Adrenal gland (tissue), 12 donors: ENCODE results near the gene CATSPERZ. TPM values are rescaled to one million over a fixed set of nuclear protein-coding genes. Genes with fewer than 3 reads are reported as not detected.

Experiments
- DNase-seq, 7 donors: peaks; one replicate each; pipeline ENCODE4 v3.0.0-alpha.2; 2019 to 2020
- H3K27ac ChIP-seq, 5 donors: fragments of 200-600 bp; sonication (generic) in 4 of 5; 1 replicate in 3 of 5; 2 replicates in 2 of 5; pipeline versions ENCODE4 v1.5.1 to v1.8.0; 2016 to 2020; ENCODE audit warnings: mild to moderate bottlenecking in 1 of 5
- H3K27me3 ChIP-seq: fragments of 200-600 bp; 2 replicates; pipeline ENCODE4 v1.8.0; 2021
- H3K36me3 ChIP-seq, 2 donors: fragments of 200-600 bp; replicated peaks in 1 of 2; 1 replicate in 1 of 2; 2 replicates in 1 of 2; pipeline versions ENCODE4 v1.5.1 to v1.8.0; 2018 to 2022
- H3K4me1 ChIP-seq, 2 donors: fragments of 200-600 bp; replicated peaks in 1 of 2; 1 replicate in 1 of 2; 2 replicates in 1 of 2; pipeline versions ENCODE4 v1.5.1 to v1.8.0; 2018 to 2021
- H3K4me3 ChIP-seq, 4 donors: fragments of 200-600 bp; sonication (generic) in 3 of 4; one replicate each; pipeline ENCODE4 v1.5.1; 2016 to 2018
- H3K9me3 ChIP-seq, 3 donors: fragments of 200-600 bp; sonication (generic) in 1 of 3; replicated peaks in 1 of 3; 1 replicate in 2 of 3; 2 replicates in 1 of 3; pipeline versions ENCODE4 v1.5.1 to v1.8.0; 2016 to 2021
- POLR2A ChIP-seq, 2 donors: fragments of 450-650 bp; IDR thresholded peaks; one replicate each; pipeline ENCODE4 v1.6.1; 2017; ENCODE audit warnings: antibody characterized with exemption in 2 of 2, mild to moderate bottlenecking in 2 of 2, moderate library complexity in 1 of 2
- WGBS, 4 donors: extraction: QIAGEN DNeasy Blood & Tissue Kit in 2 of 4; methylation state at CpG; one replicate each; pipeline versions ENCODE4 v1.1.5 to v1.1.7; 2013 to 2017; 5-methylcytosine and 5-hydroxymethylcytosine counted together
- intact Hi-C, 2 donors: fragments of 100-400 bp; cut with DNase I; formaldehyde crosslinking; loops; one replicate each; pipeline versions ENCODE4 v1.14.1 to v1.15.0; 2022 to 2023
- polyA plus RNA-seq, 3 donors: library from polyadenylated mRNA; stranded (reverse); fragments of 200-250 nt in 2 of 3; fragments of 350-450 nt in 1 of 3; fragmentation: Illumina TruSeq in 1 of 3; extraction: RNeasy Lipid Tissue Mini Kit (QIAGEN cat#74804) in 1 of 3; gene quantifications; one replicate each; pipeline ENCODE4 v1.2.3, GENCODE V29; 2013 to 2014
- total RNA-seq, 9 donors: library from RNA; depleted of rRNA in 4 of 9; stranded (reverse); fragments of >200 nt in 4 of 9; fragments of 120-200 nt in 1 of 9; fragmentation: NEBNext Ultra II Directional in 1 of 9; extraction: Animal tissue kit (Norgen Biotek cat#: 25700) in 1 of 9; gene quantifications; one replicate each; pipeline versions ENCODE4 v1.1.0 to v1.2.4, GENCODE V29; 2013 to 2023
- TF ChIP-seq, protein P1 (sequence below), 6 experiments: fragments of 450-650 bp in 4 of 6; fragments of 200-600 bp in 2 of 6; sonication (generic) in 1 of 6; IDR thresholded peaks; 1 replicate in 5 of 6; 2 replicates in 1 of 6; pipeline versions ENCODE4 v1.5.1 to v1.8.0; 2016 to 2021; ENCODE audit warnings: antibody characterized with exemption in 6 of 6, mild to moderate bottlenecking in 2 of 6, moderate library complexity in 1 of 6
- donor health status: healthy with polysubstance abuse.
- donor health status: Bipolar disorder and iron deficiency.
- donor health status: DM: yes; HTN: yes; CAD: no.
- donor health status: DM: no; HTN: no; CAD: no.
- donor health status: DM: no; HTN: no; CAD: no.
- donor health status: DM: yes; HTN: yes; CAD: no.

CATSPERZ gene
- total and polyA plus RNA-seq, 12 donors, result 0.28 to 1.2 (median 0.71) TPM; not detected in 8

DNA sequence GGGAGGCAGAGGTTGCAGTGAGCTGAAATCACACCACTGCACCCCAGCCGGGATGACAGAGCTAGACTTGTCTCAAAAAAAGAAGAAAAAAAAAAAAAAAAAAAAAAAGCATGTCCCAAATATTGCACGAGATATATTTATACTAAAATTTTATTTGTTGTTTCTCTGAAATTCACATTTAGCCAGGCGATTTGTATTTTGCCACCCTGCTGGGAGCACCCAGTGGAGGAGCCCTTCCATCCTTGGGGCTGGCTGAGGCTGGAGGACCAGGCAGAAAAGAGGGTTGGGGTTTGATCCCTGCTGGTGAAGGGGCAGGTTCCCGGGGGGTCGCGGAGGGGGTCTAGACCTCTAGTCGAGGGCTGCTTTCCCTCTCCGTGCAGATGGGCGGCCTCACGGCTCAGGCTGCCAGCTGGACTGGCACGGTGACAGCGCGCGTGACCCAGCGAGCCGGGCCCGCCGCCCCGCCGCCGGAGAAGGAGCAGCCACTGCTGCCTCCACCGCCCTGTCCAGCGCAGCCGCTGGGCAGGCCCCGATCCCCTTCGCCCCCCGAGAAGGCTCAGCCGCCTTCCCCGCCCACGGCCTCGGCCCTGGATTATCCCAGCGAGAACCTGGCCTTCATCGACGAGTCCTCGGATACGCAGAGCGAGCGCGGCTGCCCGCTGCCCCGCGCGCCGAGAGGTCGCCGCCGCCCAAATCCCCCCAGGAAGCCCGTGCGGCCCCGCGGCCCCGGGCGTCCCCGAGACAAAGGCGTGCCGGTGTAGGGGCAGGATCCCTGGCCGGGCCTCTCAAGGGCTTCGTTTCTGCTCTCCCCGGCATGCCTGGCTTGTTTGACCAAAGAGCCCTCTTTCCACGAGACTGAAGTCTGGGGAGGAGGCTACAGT, 952 bp upstream of the CATSPERZ start:
- Histone ChIP-seq H3K27me3 (peaks cover 36% of the 10 kb centered on the region), H3K9me3 (no peaks in the 10 kb centered on the region), H3K27ac (no peak overlapping the region), H3K4me3 (peak overlapping the region in 2 of 4 donors; percentile 30 to 43), H3K4me1 (peaks cover 23 to 30% of the 10 kb centered on the region in 2 donors), H3K36me3 (no peaks in the 10 kb centered on the region)
- 3 to 44% (median 11%) methylated on average over 3 to 60 of the region's 60 CpGs for WGBS, 4 donors
- peak in 1 of 2 donors; percentile 8 for TF ChIP-seq POLR2A (IDR thresholded peaks at IDR 0.05)
- TF ChIP-seq, protein P1, sequence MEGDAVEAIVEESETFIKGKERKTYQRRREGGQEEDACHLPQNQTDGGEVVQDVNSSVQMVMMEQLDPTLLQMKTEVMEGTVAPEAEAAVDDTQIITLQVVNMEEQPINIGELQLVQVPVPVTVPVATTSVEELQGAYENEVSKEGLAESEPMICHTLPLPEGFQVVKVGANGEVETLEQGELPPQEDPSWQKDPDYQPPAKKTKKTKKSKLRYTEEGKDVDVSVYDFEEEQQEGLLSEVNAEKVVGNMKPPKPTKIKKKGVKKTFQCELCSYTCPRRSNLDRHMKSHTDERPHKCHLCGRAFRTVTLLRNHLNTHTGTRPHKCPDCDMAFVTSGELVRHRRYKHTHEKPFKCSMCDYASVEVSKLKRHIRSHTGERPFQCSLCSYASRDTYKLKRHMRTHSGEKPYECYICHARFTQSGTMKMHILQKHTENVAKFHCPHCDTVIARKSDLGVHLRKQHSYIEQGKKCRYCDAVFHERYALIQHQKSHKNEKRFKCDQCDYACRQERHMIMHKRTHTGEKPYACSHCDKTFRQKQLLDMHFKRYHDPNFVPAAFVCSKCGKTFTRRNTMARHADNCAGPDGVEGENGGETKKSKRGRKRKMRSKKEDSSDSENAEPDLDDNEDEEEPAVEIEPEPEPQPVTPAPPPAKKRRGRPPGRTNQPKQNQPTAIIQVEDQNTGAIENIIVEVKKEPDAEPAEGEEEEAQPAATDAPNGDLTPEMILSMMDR (IDR thresholded peaks at IDR 0.05), result no peak
- peak in 6 of 7 donors; percentile 62 to 75 (median 74) for DNase-seq
- intact Hi-C loops, result loop anchor here in 1 of 2 donors (5.0 to 10.0 kb wide), 2 partner anchors 92 to 294 kb away; partner anchors contain the start of gene FERMT3

DNA sequence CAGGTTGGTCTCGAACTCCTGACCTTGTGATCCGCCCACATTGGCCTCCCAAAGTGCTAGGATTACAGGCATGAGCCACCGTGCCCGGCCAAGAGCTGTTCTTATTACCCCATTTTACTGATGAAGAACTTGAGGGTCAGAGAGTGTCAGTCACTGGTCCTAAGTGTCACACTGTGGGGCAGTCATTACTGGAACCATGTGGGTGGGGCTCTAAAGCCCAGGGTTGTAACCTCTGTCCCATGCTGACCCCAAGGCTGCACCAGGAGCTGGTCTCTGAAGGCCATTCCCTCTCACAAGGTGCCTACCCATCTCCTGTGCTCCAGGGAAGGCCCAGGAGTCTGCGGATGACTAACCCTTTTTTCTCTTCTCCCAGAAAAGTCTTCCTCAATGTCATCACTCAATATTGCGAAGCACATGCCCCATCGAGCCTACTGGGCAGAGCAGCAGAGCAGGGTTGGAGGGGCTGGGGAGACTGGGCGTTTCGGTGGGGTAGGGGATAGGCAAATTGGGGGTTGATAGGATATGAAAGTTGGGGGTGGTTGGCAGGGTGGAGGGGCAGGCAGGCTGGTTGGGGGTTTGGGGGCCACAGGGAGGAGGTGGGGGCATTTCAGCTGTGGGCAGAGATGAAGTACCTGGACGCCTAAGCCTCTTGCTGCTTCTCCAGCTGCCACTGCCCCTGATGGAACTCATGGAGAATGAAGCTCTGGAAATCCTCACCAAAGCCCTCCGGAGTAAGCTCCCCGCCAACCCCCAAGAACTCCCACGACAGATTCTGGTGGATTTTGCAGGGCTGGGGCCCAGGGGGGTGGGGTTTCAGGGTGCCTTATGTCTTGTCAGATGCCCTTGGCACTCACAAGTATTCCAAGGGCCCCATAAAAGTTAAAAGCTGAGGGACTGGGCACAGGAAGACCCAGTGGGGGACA, 3.2 kb downstream of the CATSPERZ start:
- 65 to 76% (median 73%) methylated on average over 10 to 13 of the region's 13 CpGs for WGBS, 4 donors
- peaks cover 18% of the 10 kb centered on the region for H3K27me3 ChIP-seq
- peak in 1 of 7 donors; percentile 56 for DNase-seq
- intact Hi-C loops, result no loop called here
- no peaks in the 10 kb centered on the region for H3K36me3 ChIP-seq
- peaks cover 28 to 47% of the 10 kb centered on the region in 2 donors for H3K4me1 ChIP-seq
- no peaks in the 10 kb centered on the region for H3K9me3 ChIP-seq
- TF ChIP-seq, protein P1 (IDR thresholded peaks at IDR 0.05), result no peak
- TF ChIP-seq POLR2A (IDR thresholded peaks at IDR 0.05), result no peak
- no peak overlapping the region for H3K4me3 ChIP-seq
- peak overlapping the region in 3 of 5 donors; percentile 90 to 95 (median 92) for H3K27ac ChIP-seq

DNA sequence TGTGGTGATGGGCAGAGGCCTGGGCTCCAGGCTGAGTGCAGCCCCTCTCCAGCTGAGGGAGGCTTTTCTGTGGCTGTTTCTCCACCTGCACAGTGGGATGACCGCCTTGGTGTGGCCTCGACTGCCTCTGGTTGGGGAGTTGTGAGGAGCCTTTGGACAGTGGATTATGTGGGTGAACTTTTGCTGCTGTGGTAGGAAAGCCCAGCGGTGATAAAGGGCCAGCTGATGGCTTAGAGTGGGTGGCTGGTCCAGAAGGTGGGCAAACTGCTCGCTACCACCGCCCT, 3.8 kb downstream of the CATSPERZ start:
- H3K36me3 ChIP-seq, result no peaks in the 10 kb centered on the region
- peaks cover 28 to 45% of the 10 kb centered on the region in 2 donors for H3K4me1 ChIP-seq
- peak overlapping the region in 4 of 5 donors; percentile 88 to 95 (median 91) for H3K27ac ChIP-seq
- H3K27me3 ChIP-seq, result peaks cover 13% of the 10 kb centered on the region
- TF ChIP-seq, protein P1 (IDR thresholded peaks at IDR 0.05), result no peak
- no peak for TF ChIP-seq POLR2A (IDR thresholded peaks at IDR 0.05)
- H3K4me3 ChIP-seq, result peak overlapping the region in 1 of 4 donors; percentile 41
- 39 to 65% (median 56%) methylated on average over 4 to 5 of the region's 5 CpGs for WGBS, 4 donors
- intact Hi-C loops, result no loop called here
- no peaks in the 10 kb centered on the region for H3K9me3 ChIP-seq
- peak in 1 of 7 donors; percentile 57 for DNase-seq
